WTC11 (cell line): ENCODE results near the gene HERC2. TPM values are rescaled to one million over a fixed set of nuclear protein-coding genes. Genes with fewer than 3 reads are reported as not detected.
A peak's percentile ranks its signal among the peaks of the same experiment; 100 is the strongest.

Experiments
- ATAC-seq: fragments of 200-7000 bp; cut with Tn5 transposase; 2 replicates; pipeline ENCODE4 v1.10.0; 2021; ENCODE audit warnings: mild to moderate bottlenecking, moderate library complexity
- CTCF ChIA-PET: fragments of 300-600 bp; sonication (Branson Sonifier 250); formaldehyde crosslinking; loops from one replicate; lab custom pipeline; 2021; ENCODE audit warnings: antibody characterized with exemption; lab: Charles Lee
- POLR2A ChIA-PET: fragments of 350-600 bp; sonication (Branson Sonifier 250); formaldehyde crosslinking; loops from one replicate; lab custom pipeline; 2021; ENCODE audit warnings: antibody characterized with exemption; lab: Charles Lee
- DNase-seq: peaks from one replicate; pipeline ENCODE4 v3.0.0; 2021; ENCODE audit warnings: low spot score
- H3K27ac Mint-ChIP-seq: 2 replicates; pipeline ENCODE4 v1.8.0; 2021; ENCODE audit warnings: mixed read lengths
- H3K27me3 Mint-ChIP-seq: 2 replicates; pipeline ENCODE4 v1.8.0; 2021; ENCODE audit warnings: low read depth, mild to moderate bottlenecking, moderate library complexity, mixed read lengths
- H3K36me3 Mint-ChIP-seq: 2 replicates; pipeline ENCODE4 v1.8.0; 2021; ENCODE audit warnings: mixed read lengths
- H3K4me1 Mint-ChIP-seq: 2 replicates; pipeline ENCODE4 v1.8.0; 2022; ENCODE audit warnings: mixed read lengths
- H3K4me3 Mint-ChIP-seq: 2 replicates; pipeline ENCODE4 v1.8.0; 2021; ENCODE audit warnings: mild to moderate bottlenecking, moderate library complexity, mixed read lengths
- H3K9me3 Mint-ChIP-seq: 2 replicates; pipeline ENCODE4 v1.8.0; 2021; ENCODE audit warnings: mixed read lengths
- CREB1 ChIP-seq: sonication (generic); formaldehyde crosslinking; IDR thresholded peaks from 2 replicates; pipeline ENCODE4 v1.8.0; 2023; ENCODE audit warnings: mild to moderate bottlenecking, missing genetic modification reagents
- FOXJ3 ChIP-seq: sonication (generic); formaldehyde crosslinking; IDR thresholded peaks from 2 replicates; pipeline ENCODE4 v1.9.0; 2021; ENCODE audit warnings: missing genetic modification reagents, mild to moderate bottlenecking, borderline replicate concordance
- FOXK1 ChIP-seq: sonication (generic); formaldehyde crosslinking; IDR thresholded peaks from 2 replicates; pipeline ENCODE4 v1.8.0; 2022; ENCODE audit warnings: mild to moderate bottlenecking, moderate library complexity, missing genetic modification reagents
- GABPB1 ChIP-seq: sonication (generic); formaldehyde crosslinking; IDR thresholded peaks from 2 replicates; pipeline ENCODE4 v1.8.1; 2023; ENCODE audit warnings: mild to moderate bottlenecking, missing genetic modification reagents
- IRF2 ChIP-seq: sonication (generic); formaldehyde crosslinking; IDR thresholded peaks from 2 replicates; pipeline ENCODE4 v1.8.0; 2022; ENCODE audit warnings: low read depth, missing genetic modification reagents, borderline replicate concordance
- NR3C1 ChIP-seq: sonication (generic); formaldehyde crosslinking; conservative IDR thresholded peaks from 2 replicates; pipeline ENCODE4 v1.8.1; 2023; ENCODE audit warnings: low read depth, mild to moderate bottlenecking, missing genetic modification reagents
- PRRX2 ChIP-seq: fragments of 250-450 bp; sonication (Bioruptor Pico); IDR thresholded peaks from 2 replicates; pipeline ENCODE4 v1.8.0; 2021; ENCODE audit warnings: mild to moderate bottlenecking
- TEAD1 ChIP-seq: sonication (generic); formaldehyde crosslinking; IDR thresholded peaks from 2 replicates; pipeline ENCODE4 v1.8.0; 2022; ENCODE audit warnings: mild to moderate bottlenecking, missing genetic modification reagents
- TEAD4 ChIP-seq: sonication (generic); formaldehyde crosslinking; IDR thresholded peaks from 2 replicates; pipeline ENCODE4 v1.8.0; 2022; ENCODE audit warnings: mild to moderate bottlenecking, missing genetic modification reagents
- total RNA-seq: library from RNA; stranded (reverse); gene quantifications from 3 replicates; pipeline ENCODE4 v1.2.3, GENCODE V29; 2021
- TF ChIP-seq, protein P1 (sequence below): sonication (generic); formaldehyde crosslinking; IDR thresholded peaks from 2 replicates; pipeline ENCODE4 v1.8.1; 2023; ENCODE audit warnings: mild to moderate bottlenecking, missing genetic modification reagents
- TF ChIP-seq, protein P2 (sequence below): fragments of 250-450 bp; sonication (Bioruptor Pico); conservative IDR thresholded peaks from 2 replicates; pipeline ENCODE4 v1.9.0; 2021; ENCODE audit warnings: mild to moderate bottlenecking
- TF ChIP-seq, protein P3 (sequence below): sonication (generic); formaldehyde crosslinking; IDR thresholded peaks from 2 replicates; pipeline ENCODE4 v1.8.0; 2022; ENCODE audit warnings: mild to moderate bottlenecking, missing genetic modification reagents
- TF ChIP-seq, protein P4 (sequence below): sonication (generic); formaldehyde crosslinking; IDR thresholded peaks from 2 replicates; pipeline ENCODE4 v1.8.0; 2022; ENCODE audit warnings: mild to moderate bottlenecking, missing genetic modification reagents
- TF ChIP-seq, protein P5 (sequence below): sonication (generic); formaldehyde crosslinking; IDR thresholded peaks from 2 replicates; pipeline ENCODE4 v1.8.0; 2022; ENCODE audit warnings: missing genetic modification reagents
- TF ChIP-seq, protein P6 (sequence below): fragments of 250-450 bp; sonication (Bioruptor Pico); IDR thresholded peaks from 2 replicates; pipeline ENCODE4 v1.9.0; 2021; ENCODE audit warnings: mild to moderate bottlenecking
- TF ChIP-seq, protein P7 (sequence below): sonication (generic); formaldehyde crosslinking; IDR thresholded peaks from 2 replicates; pipeline ENCODE4 v1.8.0; 2022; ENCODE audit warnings: mild to moderate bottlenecking, missing genetic modification reagents

HERC2 gene
- total RNA-seq, 1 experiment from 2014 or later = 81.5 TPM

DNA sequence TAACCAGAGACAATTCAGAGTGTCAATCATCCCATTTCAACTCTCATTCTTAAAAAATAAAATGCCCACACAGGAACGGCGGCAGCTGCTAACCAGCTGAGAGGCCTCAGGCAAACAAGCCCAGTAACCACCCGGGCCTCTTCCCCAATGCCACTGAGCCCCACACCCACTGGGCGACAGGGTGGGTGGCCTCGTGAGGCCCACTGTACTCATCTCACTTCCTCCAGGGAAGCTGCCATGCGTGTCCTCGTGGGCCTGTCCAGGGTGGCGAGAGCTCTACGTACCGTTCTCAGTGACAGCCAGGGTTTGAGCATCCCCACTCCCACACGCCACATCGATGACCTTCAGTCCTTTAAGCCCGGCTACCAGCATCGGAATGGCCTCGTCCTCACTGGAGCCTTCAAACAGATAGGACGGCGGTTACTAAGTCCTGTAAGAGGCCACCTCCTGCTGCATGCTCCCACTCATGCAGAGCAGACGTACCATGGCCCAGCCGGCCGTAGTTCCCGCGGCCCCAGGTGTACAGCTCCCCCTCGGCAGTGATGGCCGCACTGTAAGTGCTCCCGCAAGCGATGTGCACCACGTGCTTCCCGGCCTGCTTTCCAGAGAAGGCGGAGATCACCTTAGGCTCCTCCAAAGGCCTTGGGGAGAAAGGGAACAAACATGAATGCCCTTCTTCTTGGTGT lies 56.5 kb downstream of the HERC2 start (continued):
- TF ChIP-seq, protein P1, sequence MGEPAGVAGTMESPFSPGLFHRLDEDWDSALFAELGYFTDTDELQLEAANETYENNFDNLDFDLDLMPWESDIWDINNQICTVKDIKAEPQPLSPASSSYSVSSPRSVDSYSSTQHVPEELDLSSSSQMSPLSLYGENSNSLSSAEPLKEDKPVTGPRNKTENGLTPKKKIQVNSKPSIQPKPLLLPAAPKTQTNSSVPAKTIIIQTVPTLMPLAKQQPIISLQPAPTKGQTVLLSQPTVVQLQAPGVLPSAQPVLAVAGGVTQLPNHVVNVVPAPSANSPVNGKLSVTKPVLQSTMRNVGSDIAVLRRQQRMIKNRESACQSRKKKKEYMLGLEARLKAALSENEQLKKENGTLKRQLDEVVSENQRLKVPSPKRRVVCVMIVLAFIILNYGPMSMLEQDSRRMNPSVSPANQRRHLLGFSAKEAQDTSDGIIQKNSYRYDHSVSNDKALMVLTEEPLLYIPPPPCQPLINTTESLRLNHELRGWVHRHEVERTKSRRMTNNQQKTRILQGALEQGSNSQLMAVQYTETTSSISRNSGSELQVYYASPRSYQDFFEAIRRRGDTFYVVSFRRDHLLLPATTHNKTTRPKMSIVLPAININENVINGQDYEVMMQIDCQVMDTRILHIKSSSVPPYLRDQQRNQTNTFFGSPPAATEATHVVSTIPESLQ (CRISPR knock-in tag) = no peak
- TF ChIP-seq, protein P2, sequence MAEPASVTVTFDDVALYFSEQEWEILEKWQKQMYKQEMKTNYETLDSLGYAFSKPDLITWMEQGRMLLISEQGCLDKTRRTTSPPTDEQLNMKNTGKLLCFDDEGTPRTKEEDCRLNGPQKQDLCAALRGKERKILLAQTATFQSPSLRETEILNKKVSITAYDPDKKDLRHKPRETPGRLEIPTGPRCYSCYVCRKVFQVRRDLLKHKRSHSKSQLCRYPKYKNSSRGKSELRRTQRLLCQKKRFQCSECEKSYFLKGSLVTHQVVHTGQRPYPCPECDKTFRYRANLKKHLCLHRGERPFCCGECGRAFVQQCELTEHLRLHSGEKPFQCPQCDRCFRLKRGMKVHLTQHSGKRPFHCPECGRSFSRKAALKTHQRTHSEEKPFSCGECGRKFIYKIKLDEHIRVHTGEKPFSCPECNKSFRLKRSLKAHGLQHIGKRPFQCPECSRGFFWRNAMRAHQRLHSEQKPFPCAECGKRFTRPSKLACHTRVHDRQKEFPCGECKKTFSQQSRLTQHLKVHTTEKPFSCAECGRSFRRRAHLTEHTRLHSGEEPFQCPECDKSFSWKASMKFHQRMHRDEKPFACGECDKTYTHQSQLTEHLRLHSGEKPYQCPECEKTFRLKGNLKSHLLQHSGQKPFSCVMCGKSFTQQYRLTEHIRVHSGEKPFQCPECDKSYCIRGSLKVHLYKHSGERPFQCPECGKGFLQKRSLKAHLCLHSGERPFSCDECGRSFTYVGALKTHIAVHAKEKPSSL (CRISPR knock-in tag) = no peak

DNA sequence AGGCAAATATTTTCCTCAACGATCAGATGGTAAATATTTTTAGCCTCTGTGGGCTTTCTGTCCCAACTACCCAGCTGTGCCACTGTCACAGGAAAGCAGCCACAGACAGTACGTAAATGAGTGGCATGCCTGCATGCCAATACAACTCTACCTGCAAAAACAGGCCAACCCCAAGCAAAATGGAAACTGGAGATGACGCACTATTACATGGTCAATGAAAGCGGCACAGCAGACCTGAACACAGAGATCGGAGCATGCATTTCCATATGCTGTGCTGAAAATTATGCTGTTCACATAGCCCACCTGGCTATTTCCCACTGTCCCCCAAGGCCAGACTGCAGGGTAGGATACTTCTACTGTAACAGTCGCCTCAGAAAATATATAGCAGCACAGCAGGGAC lies 57.8 kb downstream of the HERC2 start:
- DNase-seq (no peak), ATAC-seq (no peak)
- H3K36me3 Mint-ChIP-seq = peaks cover 75% of the 10 kb centered on the region
- TF ChIP-seq NR3C1 (CRISPR knock-in tag) (no peak), PRRX2 (CRISPR knock-in tag) (no peak), IRF2 (CRISPR knock-in tag) (no peak), TEAD1 (no peak), FOXJ3 (no peak), TEAD4 (no peak), GABPB1 (no peak), FOXK1 (CRISPR knock-in tag) (no peak), CREB1 (CRISPR knock-in tag) (no peak)
- TF ChIP-seq, protein P3, sequence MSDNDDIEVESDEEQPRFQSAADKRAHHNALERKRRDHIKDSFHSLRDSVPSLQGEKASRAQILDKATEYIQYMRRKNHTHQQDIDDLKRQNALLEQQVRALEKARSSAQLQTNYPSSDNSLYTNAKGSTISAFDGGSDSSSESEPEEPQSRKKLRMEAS (CRISPR knock-in tag) = no peak
- TF ChIP-seq, protein P4, sequence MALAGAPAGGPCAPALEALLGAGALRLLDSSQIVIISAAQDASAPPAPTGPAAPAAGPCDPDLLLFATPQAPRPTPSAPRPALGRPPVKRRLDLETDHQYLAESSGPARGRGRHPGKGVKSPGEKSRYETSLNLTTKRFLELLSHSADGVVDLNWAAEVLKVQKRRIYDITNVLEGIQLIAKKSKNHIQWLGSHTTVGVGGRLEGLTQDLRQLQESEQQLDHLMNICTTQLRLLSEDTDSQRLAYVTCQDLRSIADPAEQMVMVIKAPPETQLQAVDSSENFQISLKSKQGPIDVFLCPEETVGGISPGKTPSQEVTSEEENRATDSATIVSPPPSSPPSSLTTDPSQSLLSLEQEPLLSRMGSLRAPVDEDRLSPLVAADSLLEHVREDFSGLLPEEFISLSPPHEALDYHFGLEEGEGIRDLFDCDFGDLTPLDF (CRISPR knock-in tag) = no peak
- TF ChIP-seq, protein P5, sequence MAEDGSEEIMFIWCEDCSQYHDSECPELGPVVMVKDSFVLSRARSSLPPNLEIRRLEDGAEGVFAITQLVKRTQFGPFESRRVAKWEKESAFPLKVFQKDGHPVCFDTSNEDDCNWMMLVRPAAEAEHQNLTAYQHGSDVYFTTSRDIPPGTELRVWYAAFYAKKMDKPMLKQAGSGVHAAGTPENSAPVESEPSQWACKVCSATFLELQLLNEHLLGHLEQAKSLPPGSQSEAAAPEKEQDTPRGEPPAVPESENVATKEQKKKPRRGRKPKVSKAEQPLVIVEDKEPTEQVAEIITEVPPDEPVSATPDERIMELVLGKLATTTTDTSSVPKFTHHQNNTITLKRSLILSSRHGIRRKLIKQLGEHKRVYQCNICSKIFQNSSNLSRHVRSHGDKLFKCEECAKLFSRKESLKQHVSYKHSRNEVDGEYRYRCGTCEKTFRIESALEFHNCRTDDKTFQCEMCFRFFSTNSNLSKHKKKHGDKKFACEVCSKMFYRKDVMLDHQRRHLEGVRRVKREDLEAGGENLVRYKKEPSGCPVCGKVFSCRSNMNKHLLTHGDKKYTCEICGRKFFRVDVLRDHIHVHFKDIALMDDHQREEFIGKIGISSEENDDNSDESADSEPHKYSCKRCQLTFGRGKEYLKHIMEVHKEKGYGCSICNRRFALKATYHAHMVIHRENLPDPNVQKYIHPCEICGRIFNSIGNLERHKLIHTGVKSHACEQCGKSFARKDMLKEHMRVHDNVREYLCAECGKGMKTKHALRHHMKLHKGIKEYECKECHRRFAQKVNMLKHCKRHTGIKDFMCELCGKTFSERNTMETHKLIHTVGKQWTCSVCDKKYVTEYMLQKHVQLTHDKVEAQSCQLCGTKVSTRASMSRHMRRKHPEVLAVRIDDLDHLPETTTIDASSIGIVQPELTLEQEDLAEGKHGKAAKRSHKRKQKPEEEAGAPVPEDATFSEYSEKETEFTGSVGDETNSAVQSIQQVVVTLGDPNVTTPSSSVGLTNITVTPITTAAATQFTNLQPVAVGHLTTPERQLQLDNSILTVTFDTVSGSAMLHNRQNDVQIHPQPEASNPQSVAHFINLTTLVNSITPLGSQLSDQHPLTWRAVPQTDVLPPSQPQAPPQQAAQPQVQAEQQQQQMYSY (CRISPR knock-in tag) = no peak
- TF ChIP-seq, protein P1 (CRISPR knock-in tag) = no peak
- TF ChIP-seq, protein P6, sequence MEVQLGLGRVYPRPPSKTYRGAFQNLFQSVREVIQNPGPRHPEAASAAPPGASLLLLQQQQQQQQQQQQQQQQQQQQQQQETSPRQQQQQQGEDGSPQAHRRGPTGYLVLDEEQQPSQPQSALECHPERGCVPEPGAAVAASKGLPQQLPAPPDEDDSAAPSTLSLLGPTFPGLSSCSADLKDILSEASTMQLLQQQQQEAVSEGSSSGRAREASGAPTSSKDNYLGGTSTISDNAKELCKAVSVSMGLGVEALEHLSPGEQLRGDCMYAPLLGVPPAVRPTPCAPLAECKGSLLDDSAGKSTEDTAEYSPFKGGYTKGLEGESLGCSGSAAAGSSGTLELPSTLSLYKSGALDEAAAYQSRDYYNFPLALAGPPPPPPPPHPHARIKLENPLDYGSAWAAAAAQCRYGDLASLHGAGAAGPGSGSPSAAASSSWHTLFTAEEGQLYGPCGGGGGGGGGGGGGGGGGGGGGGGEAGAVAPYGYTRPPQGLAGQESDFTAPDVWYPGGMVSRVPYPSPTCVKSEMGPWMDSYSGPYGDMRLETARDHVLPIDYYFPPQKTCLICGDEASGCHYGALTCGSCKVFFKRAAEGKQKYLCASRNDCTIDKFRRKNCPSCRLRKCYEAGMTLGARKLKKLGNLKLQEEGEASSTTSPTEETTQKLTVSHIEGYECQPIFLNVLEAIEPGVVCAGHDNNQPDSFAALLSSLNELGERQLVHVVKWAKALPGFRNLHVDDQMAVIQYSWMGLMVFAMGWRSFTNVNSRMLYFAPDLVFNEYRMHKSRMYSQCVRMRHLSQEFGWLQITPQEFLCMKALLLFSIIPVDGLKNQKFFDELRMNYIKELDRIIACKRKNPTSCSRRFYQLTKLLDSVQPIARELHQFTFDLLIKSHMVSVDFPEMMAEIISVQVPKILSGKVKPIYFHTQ (CRISPR knock-in tag) = no peak
- TF ChIP-seq, protein P7, sequence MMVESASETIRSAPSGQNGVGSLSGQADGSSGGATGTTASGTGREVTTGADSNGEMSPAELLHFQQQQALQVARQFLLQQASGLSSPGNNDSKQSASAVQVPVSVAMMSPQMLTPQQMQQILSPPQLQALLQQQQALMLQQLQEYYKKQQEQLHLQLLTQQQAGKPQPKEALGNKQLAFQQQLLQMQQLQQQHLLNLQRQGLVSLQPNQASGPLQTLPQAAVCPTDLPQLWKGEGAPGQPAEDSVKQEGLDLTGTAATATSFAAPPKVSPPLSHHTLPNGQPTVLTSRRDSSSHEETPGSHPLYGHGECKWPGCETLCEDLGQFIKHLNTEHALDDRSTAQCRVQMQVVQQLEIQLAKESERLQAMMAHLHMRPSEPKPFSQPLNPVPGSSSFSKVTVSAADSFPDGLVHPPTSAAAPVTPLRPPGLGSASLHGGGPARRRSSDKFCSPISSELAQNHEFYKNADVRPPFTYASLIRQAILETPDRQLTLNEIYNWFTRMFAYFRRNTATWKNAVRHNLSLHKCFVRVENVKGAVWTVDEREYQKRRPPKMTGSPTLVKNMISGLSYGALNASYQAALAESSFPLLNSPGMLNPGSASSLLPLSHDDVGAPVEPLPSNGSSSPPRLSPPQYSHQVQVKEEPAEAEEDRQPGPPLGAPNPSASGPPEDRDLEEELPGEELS = no peak
- H3K27ac Mint-ChIP-seq = 0 out of 2 replicates have a peak overlapping the region, but pooled peaks have one; percentile 36
- ChIA-PET POLR2A (no interaction called here), CTCF (no interaction called here)
- no peaks in the 10 kb centered on the region for H3K27me3 Mint-ChIP-seq
- no peaks in the 10 kb centered on the region for H3K9me3 Mint-ChIP-seq
- H3K4me1 Mint-ChIP-seq = peaks cover 13% of the 10 kb centered on the region
- no peak overlapping the region for H3K4me3 Mint-ChIP-seq
